ENCODE measurements around the gene MAPK4.

The MAPK4 gene

DNA sequence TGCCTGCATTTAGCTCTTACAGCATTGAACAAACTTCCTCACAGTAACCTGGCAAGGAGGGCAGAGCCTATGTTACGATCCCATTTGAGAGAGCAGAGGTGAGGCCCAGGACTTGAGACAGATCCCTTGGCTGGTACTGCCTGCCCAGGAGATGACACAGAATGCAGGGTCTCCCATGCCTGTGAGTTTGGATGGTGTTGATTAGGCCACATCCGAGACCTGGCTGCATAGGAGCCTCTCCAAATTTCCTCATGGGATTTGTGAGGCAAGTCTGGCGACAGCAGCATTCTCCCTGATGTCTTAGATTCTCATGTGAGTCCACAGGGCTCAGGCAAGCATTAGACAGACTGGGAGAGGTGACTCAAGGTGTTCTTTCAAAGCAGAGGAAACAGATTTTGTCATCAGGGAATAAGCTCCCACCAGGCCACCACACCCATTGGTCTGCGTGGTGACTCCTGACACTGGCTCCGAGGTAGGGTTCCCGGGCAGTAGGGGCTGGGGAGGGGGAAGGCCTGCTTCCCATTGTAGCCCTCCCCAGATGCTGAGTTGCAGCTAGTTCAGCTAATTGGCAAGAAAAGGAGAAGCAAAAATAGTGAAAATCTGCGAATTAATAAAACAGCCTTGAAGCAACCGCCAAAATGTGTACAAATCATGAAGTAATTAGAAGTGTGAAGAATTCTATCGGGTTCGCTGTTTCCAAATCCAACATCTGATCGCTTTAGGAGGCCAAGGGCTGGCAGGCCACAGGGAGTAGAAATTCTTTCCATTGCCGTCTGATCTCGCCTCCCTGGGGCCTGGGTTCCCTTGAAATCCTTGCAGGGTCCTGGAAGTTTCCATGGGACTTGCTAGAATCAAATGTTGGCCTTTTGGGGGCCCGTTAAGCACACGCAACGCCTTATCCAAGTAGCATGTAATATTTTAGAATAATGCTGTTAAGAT is 68.0 kb downstream of the MAPK4 start:
- Mint-ChIP-seq H3K9me3 (peaks cover 4% of the 10 kb centered on the region), H3K27me3 (peaks cover 10% of the 10 kb centered on the region), H3K36me3 (no peaks in the 10 kb centered on the region)

DNA sequence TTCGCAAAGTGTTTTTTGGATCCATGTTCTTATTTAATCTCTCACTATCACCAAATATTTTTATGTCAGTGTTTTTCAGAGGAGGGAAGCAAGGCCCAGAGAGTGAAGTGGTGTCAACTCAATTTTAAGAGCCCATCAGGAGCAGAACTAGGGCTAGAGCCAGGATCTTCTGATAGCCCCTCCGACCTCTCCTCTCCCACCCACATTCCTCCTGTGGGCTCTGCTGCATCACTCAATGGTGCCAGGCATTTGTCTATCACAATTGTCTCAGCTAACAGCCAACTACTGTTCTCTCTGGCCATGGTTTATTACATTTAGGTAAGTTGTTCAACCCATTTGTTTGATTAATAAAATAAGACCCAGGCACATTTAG is 68.6 kb downstream of the MAPK4 start:
- H3K27ac Mint-ChIP-seq, result no peak overlapping the region
- no peaks in the 10 kb centered on the region for H3K4me1 Mint-ChIP-seq
- no peaks in the 10 kb centered on the region for H3K36me3 Mint-ChIP-seq
- H3K9me3 Mint-ChIP-seq, result peaks cover 4% of the 10 kb centered on the region
- no peak overlapping the region for H3K4me3 Mint-ChIP-seq
- no peak for ATAC-seq
- H3K27me3 Mint-ChIP-seq, result peaks cover 7% of the 10 kb centered on the region

More for the DNA sequence above, 68.0 kb downstream of the MAPK4 start:
- H3K4me3 Mint-ChIP-seq, result no peak overlapping the region
- H3K27ac Mint-ChIP-seq, result no peak overlapping the region
- no peaks in the 10 kb centered on the region for H3K4me1 Mint-ChIP-seq
- no peak for ATAC-seq

DNA sequence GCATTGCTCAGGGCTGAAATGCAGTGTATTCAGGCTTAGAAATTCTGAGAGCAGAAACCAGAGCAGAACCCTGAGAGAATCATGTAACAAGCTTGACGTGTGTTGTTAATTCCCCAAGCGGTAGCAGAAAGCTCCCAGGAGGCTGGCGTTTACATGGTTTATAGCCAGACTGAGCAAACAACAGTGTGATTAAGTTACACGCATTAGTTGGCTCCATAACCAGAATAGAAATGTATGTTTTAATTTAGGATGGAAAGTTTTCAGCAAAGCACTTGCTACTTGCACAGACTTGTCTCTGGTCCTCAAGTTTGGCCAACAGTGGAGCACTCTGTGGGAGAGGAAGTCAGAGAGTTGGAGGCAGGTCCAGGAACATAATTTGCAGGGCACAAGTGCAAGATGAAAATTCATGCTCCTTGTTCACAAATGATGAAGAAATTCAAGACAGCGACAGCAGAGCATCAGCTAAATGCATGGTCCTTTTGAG is 69.3 kb downstream of the MAPK4 start:
- no peaks in the 10 kb centered on the region for H3K36me3 Mint-ChIP-seq
- H3K4me3 Mint-ChIP-seq, result no peak overlapping the region
- H3K27ac Mint-ChIP-seq, result no peak overlapping the region
- no peaks in the 10 kb centered on the region for H3K9me3 Mint-ChIP-seq
- no peak for ATAC-seq
- H3K27me3 Mint-ChIP-seq, result no peaks in the 10 kb centered on the region
- no peaks in the 10 kb centered on the region for H3K4me1 Mint-ChIP-seq

DNA sequence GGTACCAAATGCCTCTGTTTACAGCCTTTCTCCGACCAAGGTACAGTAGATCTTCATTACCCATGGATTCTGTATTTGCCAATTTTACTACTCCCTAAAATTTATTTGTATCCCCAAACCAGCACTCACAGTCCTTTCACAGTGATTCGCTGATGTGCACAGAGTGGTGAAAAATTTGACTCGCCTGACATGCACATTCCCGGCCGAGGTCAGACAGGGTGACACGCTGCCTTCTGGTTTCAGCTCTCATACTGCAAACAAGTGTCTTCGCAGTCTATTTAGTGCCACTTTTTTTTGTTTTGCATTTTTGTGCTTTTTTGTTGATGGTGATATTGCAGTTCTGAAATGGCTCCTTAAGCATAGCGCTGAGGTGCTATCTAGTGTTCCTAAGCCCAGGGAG is 71.0 kb downstream of the MAPK4 start:
- Mint-ChIP-seq H3K9me3 (no peaks in the 10 kb centered on the region), H3K4me1 (no peaks in the 10 kb centered on the region), H3K36me3 (no peaks in the 10 kb centered on the region), H3K27ac (no peak overlapping the region), H3K4me3 (no peak overlapping the region), H3K27me3 (peaks cover 6% of the 10 kb centered on the region)
- ATAC-seq, result no peak

DNA sequence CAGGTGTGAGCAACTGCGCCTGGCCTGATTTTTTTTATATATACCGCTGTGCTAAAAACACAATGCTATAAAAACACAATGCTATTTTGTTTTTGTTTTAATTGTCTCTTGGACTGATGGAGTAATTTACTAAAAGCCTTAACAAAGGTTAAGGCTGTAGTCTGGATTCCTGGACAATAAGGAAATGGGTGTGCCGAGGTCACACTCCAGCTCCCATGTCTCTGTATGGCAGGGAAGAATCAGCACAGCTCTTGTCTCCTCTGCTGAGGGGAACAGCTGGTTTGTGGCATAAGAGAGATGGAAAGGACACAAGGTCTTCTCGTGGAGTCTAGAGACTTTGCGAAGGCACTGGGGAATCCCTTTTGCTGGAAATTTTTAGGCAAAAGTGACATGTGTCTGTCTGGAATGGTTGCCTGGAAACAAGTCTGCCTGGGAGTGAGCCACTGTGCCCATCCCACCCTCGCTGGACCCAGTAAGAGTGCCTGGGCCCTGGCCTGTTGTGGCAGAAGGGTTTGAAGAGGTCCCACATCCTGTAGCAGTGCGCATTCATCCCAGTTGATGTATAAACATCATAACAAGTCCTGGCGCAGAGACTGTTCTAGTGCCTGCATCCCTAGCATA is 73.1 kb downstream of the MAPK4 start:
- no peaks in the 10 kb centered on the region for H3K4me1 Mint-ChIP-seq
- H3K27ac Mint-ChIP-seq, result no peak overlapping the region
- no peaks in the 10 kb centered on the region for H3K36me3 Mint-ChIP-seq
- no peak for ATAC-seq
- H3K9me3 Mint-ChIP-seq, result no peaks in the 10 kb centered on the region
- H3K4me3 Mint-ChIP-seq, result no peak overlapping the region
- peaks cover 11% of the 10 kb centered on the region for H3K27me3 Mint-ChIP-seq

DNA sequence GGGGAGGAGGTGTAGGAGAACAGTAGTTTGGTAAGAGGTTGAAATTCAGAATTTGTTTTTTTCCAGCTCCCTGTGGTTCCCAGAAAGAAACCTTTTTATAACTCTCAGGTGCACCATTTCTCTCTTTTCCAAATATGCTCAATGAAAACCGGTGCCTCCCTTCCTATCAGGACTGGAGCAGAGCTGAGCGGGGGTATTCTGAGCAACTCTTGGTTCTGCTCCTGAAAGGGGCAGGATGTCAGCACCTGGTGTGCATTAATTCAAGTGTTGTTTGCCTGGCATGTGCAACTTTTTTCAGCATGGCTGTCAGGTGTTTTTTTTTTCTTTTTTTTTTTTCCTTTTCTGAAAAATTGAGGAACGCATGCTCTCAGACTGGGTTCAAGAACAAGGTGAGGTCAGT is 74.1 kb downstream of the MAPK4 start:
- Mint-ChIP-seq H3K4me3 (no peak overlapping the region), H3K36me3 (no peaks in the 10 kb centered on the region), H3K27me3 (peaks cover 11% of the 10 kb centered on the region), H3K27ac (no peak overlapping the region), H3K9me3 (no peaks in the 10 kb centered on the region), H3K4me1 (no peaks in the 10 kb centered on the region)
- no peak for ATAC-seq

DNA sequence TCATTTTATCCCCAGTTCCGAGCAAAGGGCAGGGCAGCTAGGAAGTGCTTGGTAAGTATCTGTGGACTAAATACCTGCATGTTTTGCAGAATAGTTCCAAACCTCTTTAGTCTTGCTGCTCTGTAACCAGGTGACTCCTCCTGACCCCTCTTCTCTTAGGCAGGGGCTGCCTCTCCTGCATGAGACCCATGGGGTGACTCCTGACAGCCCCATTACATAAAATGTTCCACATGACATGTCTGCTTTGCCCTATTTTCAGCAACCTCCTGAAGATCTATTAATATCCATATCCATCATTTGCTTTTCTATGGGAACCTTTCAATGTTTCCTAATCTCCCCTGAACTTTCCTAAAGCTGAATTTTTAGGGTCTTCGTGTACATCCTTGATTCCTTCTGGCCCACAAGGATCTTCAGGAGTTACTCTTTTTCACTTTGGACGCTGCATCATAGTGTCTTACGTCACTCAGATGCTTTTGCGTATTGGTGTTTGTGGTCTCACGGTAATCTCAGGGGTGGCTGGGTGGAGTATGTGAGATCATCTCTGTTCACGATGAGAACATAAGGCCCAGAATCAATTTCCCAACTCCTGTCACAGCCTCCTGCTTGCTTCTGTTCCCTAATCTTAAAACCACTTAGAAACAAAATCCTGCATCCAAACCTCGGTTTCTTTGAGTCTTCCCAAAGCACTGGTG is 76.6 kb downstream of the MAPK4 start:
- Mint-ChIP-seq H3K9me3 (no peaks in the 10 kb centered on the region), H3K4me1 (no peaks in the 10 kb centered on the region), H3K27ac (no peak overlapping the region), H3K36me3 (no peaks in the 10 kb centered on the region), H3K27me3 (peaks cover 11% of the 10 kb centered on the region), H3K4me3 (no peak overlapping the region)
- ATAC-seq, result no peak

DNA sequence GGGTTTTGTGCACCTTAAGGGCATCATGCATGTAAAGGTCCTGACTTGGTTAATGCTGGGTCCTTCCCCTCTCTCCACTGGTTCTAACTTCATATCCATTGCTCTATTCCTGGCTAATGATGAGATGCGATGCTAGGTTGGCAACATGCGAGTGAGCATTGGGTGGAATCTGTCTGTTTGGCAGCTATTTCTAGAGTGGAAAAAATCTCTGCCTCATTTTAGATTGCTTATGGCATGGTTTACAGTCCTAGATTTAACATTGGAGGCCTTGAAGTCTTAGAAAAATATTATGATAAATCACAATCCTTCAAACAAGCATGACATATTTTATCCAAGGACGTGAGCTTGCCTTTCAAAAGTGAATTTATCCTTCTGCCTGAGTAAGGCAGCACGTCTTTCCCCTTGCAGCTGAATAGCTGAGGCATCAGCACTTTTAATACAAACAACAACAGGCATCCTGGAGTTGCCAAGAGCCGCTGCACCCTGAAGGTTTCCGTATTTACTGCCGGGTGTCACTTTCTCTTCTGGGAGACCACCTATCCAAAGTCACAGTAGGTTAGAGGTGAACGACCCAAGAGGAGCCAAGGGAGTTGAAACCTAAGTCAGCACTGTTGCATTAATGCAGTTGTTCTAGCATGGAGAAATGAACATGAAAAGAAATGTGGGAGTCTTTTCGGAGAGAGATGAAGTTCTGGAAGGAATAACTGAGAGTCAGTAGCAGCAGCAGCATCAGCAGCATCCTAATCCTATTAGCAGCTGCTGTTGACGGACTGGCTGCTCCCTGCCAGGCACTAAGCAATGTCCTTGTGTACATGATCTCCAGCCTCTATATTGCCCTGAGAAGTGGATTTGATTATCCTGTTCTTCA is 78.4 kb downstream of the MAPK4 start:
- Mint-ChIP-seq H3K4me3 (no peak overlapping the region), H3K27me3 (peaks cover 11% of the 10 kb centered on the region), H3K9me3 (no peaks in the 10 kb centered on the region)

DNA sequence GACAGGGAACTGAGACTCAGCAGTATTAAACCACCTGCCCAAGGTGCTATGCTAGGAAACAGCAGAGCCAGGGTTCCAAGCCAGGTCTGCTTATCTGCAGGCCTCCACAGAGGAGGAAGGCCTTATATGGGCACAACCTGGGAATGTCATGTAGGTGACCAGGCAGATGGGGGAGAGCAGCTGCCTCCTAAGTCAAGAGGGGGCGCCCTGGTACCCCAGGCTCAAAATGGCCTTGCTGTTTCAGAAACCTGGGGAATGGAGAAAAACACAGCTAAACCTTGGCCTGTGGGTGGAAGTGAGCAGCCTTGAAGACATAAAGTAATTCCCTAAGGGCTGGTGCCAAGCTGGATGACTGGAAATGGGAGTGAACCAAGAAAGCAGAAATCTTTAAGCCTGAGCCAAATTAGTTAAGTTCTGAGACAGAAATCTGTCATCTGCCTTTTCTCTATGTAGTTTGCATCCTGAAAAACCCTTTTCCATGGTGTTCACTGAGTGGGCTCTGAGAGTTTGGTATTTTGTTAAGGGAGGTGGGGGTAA is 79.1 kb downstream of the MAPK4 start:
- no peak for ATAC-seq

More for the DNA sequence above, 78.4 kb downstream of the MAPK4 start:
- H3K4me1 Mint-ChIP-seq, result no peaks in the 10 kb centered on the region
- H3K27ac Mint-ChIP-seq, result no peak overlapping the region
- no peaks in the 10 kb centered on the region for H3K36me3 Mint-ChIP-seq
- ATAC-seq, result no peak

DNA sequence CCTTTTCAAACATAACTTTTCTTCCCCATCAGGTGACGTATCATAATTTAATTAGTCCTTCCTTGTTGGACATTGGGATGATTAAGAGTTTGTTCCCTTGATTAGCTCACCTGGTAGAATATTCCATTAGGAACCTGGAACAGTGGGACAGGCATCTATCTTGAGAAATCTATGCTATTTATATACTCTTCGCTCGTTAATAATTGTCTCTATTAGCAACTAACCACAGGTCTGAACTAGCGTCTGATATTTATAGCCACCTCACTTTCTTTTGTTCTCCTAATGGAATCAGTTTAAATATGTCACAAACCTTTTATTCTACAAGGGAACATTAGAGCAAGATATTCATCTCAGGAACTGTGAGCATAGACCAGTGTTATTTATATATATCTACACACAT is 79.8 kb downstream of the MAPK4 start:
- Mint-ChIP-seq H3K4me3 (no peak overlapping the region), H3K27ac (no peak overlapping the region), H3K27me3 (peaks cover 11% of the 10 kb centered on the region), H3K9me3 (no peaks in the 10 kb centered on the region), H3K36me3 (no peaks in the 10 kb centered on the region), H3K4me1 (no peaks in the 10 kb centered on the region)
- ATAC-seq, result no peak

More for the DNA sequence above, 79.1 kb downstream of the MAPK4 start:
- H3K27me3 Mint-ChIP-seq, result peaks cover 11% of the 10 kb centered on the region
- no peak overlapping the region for H3K4me3 Mint-ChIP-seq
- H3K27ac Mint-ChIP-seq, result no peak overlapping the region
- no peaks in the 10 kb centered on the region for H3K36me3 Mint-ChIP-seq
- no peaks in the 10 kb centered on the region for H3K4me1 Mint-ChIP-seq
- no peaks in the 10 kb centered on the region for H3K9me3 Mint-ChIP-seq

DNA sequence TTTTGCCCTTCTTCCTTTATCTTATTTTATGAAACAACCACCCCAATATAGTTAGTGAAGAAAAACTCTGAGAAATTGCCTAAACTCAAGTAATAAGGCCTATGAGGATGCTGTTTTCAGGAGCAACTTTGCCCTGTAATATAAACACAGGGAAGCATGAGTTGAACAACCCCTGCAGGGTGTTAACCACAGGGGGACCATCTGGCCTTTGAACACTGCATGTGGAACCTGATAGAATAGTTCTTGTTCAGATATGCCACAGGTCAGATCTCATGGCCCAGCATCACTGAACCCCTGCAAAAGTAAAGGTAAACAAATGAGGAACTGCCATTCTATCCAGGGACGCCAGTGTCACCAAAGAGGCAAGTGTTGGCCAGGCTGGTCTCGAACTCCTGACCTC is 82.6 kb downstream of the MAPK4 start:
- H3K27ac Mint-ChIP-seq, result no peak overlapping the region

DNA sequence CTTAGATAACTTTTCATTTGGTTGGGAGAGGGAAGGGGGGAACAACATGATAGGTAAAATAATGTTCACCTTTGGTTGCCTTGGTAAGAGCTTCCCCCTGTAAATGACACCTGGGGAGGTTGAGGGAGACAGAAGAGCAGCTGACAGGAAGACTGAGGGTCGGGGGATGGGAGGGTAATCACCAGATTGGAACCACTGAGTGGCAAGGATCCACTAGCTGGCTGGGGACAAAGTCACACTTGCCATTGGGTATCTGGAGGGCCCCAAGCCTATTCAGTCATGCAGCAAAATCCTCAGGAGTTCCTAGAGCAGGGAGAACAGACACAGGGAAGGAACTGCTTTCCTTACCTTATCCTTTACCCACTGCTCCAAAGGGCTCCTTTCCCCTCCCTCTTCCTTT is 84.3 kb downstream of the MAPK4 start:
- no peak overlapping the region for H3K4me3 Mint-ChIP-seq
- H3K4me1 Mint-ChIP-seq, result no peaks in the 10 kb centered on the region
- H3K36me3 Mint-ChIP-seq, result no peaks in the 10 kb centered on the region
- no peaks in the 10 kb centered on the region for H3K27me3 Mint-ChIP-seq
- no peak overlapping the region for H3K27ac Mint-ChIP-seq
- no peaks in the 10 kb centered on the region for H3K9me3 Mint-ChIP-seq
- ATAC-seq, result no peak

More for the DNA sequence above, 82.6 kb downstream of the MAPK4 start:
- no peak overlapping the region for H3K4me3 Mint-ChIP-seq
- H3K4me1 Mint-ChIP-seq, result no peaks in the 10 kb centered on the region
- no peaks in the 10 kb centered on the region for H3K36me3 Mint-ChIP-seq
- no peak for ATAC-seq
- no peaks in the 10 kb centered on the region for H3K27me3 Mint-ChIP-seq
- no peaks in the 10 kb centered on the region for H3K9me3 Mint-ChIP-seq

DNA sequence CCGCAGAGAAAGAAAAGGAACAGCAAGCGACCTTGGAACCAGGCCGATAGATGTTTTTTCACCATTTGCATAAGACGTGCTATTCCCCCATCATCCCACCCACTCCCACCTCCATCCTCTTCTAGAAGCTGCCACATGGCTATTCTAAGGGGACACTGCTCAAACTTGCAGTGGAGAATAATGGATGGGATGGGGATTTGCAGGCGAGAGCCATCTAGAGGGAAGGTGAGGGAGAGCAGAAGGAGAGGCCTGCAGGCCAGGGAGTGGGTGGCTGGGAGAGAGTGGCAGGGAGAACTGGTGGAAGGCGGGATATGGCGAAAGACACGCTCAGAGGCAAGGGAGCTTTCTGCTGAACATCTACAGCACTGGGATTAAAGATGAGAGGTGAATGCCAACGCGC is 84.9 kb downstream of the MAPK4 start:
- Mint-ChIP-seq H3K4me1 (no peaks in the 10 kb centered on the region), H3K27me3 (no peaks in the 10 kb centered on the region), H3K36me3 (no peaks in the 10 kb centered on the region), H3K4me3 (no peak overlapping the region), H3K27ac (no peak overlapping the region), H3K9me3 (no peaks in the 10 kb centered on the region)
- ATAC-seq, result no peak

DNA sequence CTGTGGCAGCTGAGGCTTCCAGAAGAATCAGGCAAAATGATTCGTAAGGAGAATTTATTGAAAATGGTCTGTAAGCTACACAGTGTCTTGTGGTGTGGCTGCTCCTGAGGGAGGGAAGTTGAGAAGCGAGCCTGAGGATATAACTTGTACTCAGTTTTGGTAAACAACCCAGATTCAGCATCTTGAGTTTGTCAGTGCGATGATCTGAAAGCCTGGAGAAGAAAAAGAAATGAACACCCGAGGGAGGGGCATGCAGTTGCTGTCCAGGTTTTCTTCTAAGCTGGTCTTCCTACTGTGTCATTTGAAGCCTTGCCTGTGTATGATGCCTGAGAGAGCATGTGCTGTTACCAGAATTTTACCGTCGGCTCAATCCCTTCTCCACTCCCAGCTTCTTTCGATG is 87.3 kb downstream of the MAPK4 start:
- Mint-ChIP-seq H3K27me3 (peaks cover 6% of the 10 kb centered on the region), H3K27ac (no peak overlapping the region), H3K4me3 (no peak overlapping the region), H3K9me3 (no peaks in the 10 kb centered on the region), H3K4me1 (no peaks in the 10 kb centered on the region), H3K36me3 (no peaks in the 10 kb centered on the region)
- ATAC-seq, result no peak
